Immature natural killer cell (primary cell): ENCODE measurements around the gene CYP21A2. TPM values are rescaled to one million over a fixed set of nuclear protein-coding genes. Genes with fewer than 3 reads are reported as not detected.
"Not testable (repeated sequence)": the region's sequence is repeated elsewhere in the genome, so short reads cannot be mapped to it uniquely, and the experiment has no call there.

Experiments
- DNase-seq, 3 donors: peaks; one replicate each; pipeline ENCODE4 v3.0.0; 2022; ENCODE audit warnings: mixed read lengths in 1 of 3
- H3K27ac Mint-ChIP-seq, 6 donors: one replicate each; pipeline ENCODE4 v1.8.0; 2020; ENCODE audit warnings: mixed read lengths in 6 of 6, mild to moderate bottlenecking in 5 of 6, inconsistent platforms in 4 of 6, moderate library complexity in 3 of 6
- H3K27me3 Mint-ChIP-seq, 3 donors: one replicate each; pipeline ENCODE4 v1.8.0; 2020 to 2021; ENCODE audit warnings: low read depth in 3 of 3, mild to moderate bottlenecking in 3 of 3, mixed read lengths in 3 of 3, moderate library complexity in 3 of 3, inconsistent platforms in 1 of 3
- H3K36me3 Mint-ChIP-seq, 3 donors: one replicate each; pipeline ENCODE4 v1.8.0; 2020; ENCODE audit warnings: mixed read lengths in 3 of 3, inconsistent platforms in 2 of 3, mild to moderate bottlenecking in 2 of 3
- H3K4me1 Mint-ChIP-seq, 2 donors: one replicate each; pipeline ENCODE4 v1.8.0; 2020; ENCODE audit warnings: inconsistent platforms in 2 of 2, mild to moderate bottlenecking in 2 of 2, mixed read lengths in 2 of 2, moderate library complexity in 1 of 2
- H3K4me3 Mint-ChIP-seq, 5 donors: one replicate each; pipeline ENCODE4 v1.8.0; 2020; ENCODE audit warnings: mild to moderate bottlenecking in 5 of 5, mixed read lengths in 5 of 5, inconsistent platforms in 3 of 5, moderate library complexity in 3 of 5
- H3K9me3 Mint-ChIP-seq, 6 donors: one replicate each; pipeline ENCODE4 v1.8.0; 2020; ENCODE audit warnings: mild to moderate bottlenecking in 6 of 6, mixed read lengths in 6 of 6, inconsistent platforms in 4 of 6, moderate library complexity in 3 of 6
- polyA plus RNA-seq, 3 donors: library from polyadenylated mRNA; unstranded; fragments of 300-500 nt; fragmentation: Illumina TruSeq; gene quantifications; one replicate each; pipeline ENCODE4 v1.2.3, GENCODE V29; 2021

Gene CYP21A2
- polyA plus RNA-seq, 3 donors from 2014 or later: 0.10 TPM; not detected in 2

GRCh38 chr6:32010856-32011530 lies 27.2 kb upstream of the CYP21A2 start:
- H3K4me1 Mint-ChIP-seq, H3K36me3 Mint-ChIP-seq, H3K9me3 Mint-ChIP-seq, H3K27me3 Mint-ChIP-seq, DNase-seq, H3K4me3 Mint-ChIP-seq, H3K27ac Mint-ChIP-seq: not testable (repeated sequence)

- not testable (repeated sequence) for H3K36me3 Mint-ChIP-seq, H3K27ac Mint-ChIP-seq, DNase-seq, H3K9me3 Mint-ChIP-seq, H3K4me1 Mint-ChIP-seq, H3K27me3 Mint-ChIP-seq, H3K4me3 Mint-ChIP-seq
Observed at GRCh38 chr6:32012941-32013617, 25.1 kb upstream of the CYP21A2 start.

- H3K4me1 Mint-ChIP-seq, DNase-seq, H3K9me3 Mint-ChIP-seq, H3K27me3 Mint-ChIP-seq, H3K4me3 Mint-ChIP-seq, H3K36me3 Mint-ChIP-seq, H3K27ac Mint-ChIP-seq: not testable (repeated sequence)
Observed at GRCh38 chr6:32013738-32014137, 24.5 kb upstream of the CYP21A2 start.

- H3K9me3 Mint-ChIP-seq, DNase-seq, H3K27me3 Mint-ChIP-seq, H3K36me3 Mint-ChIP-seq, H3K4me3 Mint-ChIP-seq, H3K27ac Mint-ChIP-seq, H3K4me1 Mint-ChIP-seq: not testable (repeated sequence)
Observed at GRCh38 chr6:32014547-32014946, 23.7 kb upstream of the CYP21A2 start, which contains the start of gene C4B. Gene C4B (plus strand): TSS chr6:32014795. CDS start chr6:32014846, 51 bp downstream.

GRCh38 chr6:32022100-32022499 lies 16.1 kb upstream of the CYP21A2 start:
- H3K9me3 Mint-ChIP-seq, H3K4me1 Mint-ChIP-seq, H3K4me3 Mint-ChIP-seq, H3K27ac Mint-ChIP-seq, DNase-seq, H3K27me3 Mint-ChIP-seq, H3K36me3 Mint-ChIP-seq: not testable (repeated sequence)

GRCh38 chr6:32028631-32029030 lies 9.6 kb upstream of the CYP21A2 start:
- H3K27ac Mint-ChIP-seq, H3K4me3 Mint-ChIP-seq, H3K36me3 Mint-ChIP-seq, DNase-seq, H3K27me3 Mint-ChIP-seq, H3K4me1 Mint-ChIP-seq, H3K9me3 Mint-ChIP-seq: not testable (repeated sequence)

- H3K36me3 Mint-ChIP-seq, H3K4me3 Mint-ChIP-seq, H3K27ac Mint-ChIP-seq, H3K27me3 Mint-ChIP-seq, H3K9me3 Mint-ChIP-seq, H3K4me1 Mint-ChIP-seq, DNase-seq: not testable (repeated sequence)
Observed at GRCh38 chr6:32029553-32029952, 8.7 kb upstream of the CYP21A2 start.

GRCh38 chr6:32035283-32036013 lies 2.8 kb upstream of the CYP21A2 start:
- DNase-seq, H3K9me3 Mint-ChIP-seq, H3K4me3 Mint-ChIP-seq, H3K27me3 Mint-ChIP-seq, H3K27ac Mint-ChIP-seq, H3K4me1 Mint-ChIP-seq, H3K36me3 Mint-ChIP-seq: not testable (repeated sequence)

GRCh38 chr6:32037136-32037535 lies 1.1 kb upstream of the CYP21A2 start:
- not testable (repeated sequence) for H3K27me3 Mint-ChIP-seq, H3K4me3 Mint-ChIP-seq, H3K36me3 Mint-ChIP-seq, H3K4me1 Mint-ChIP-seq, DNase-seq, H3K9me3 Mint-ChIP-seq
- H3K27ac Mint-ChIP-seq: peak overlapping the region in 1 of 6 donors; percentile 42

- H3K27ac Mint-ChIP-seq, DNase-seq, H3K36me3 Mint-ChIP-seq, H3K27me3 Mint-ChIP-seq, H3K4me1 Mint-ChIP-seq, H3K4me3 Mint-ChIP-seq, H3K9me3 Mint-ChIP-seq: not testable (repeated sequence)
Observed at GRCh38 chr6:32038878-32039277, 663 bp downstream of the CYP21A2 start.

- not testable (repeated sequence) for H3K27me3 Mint-ChIP-seq, H3K4me3 Mint-ChIP-seq, H3K4me1 Mint-ChIP-seq, H3K36me3 Mint-ChIP-seq, DNase-seq, H3K9me3 Mint-ChIP-seq, H3K27ac Mint-ChIP-seq
Observed at GRCh38 chr6:32039321-32040274, 1.4 kb downstream of the CYP21A2 start.

- H3K4me1 Mint-ChIP-seq, H3K27ac Mint-ChIP-seq, H3K4me3 Mint-ChIP-seq, DNase-seq, H3K36me3 Mint-ChIP-seq, H3K9me3 Mint-ChIP-seq, H3K27me3 Mint-ChIP-seq: not testable (repeated sequence)
Observed at GRCh38 chr6:32040299-32041049, 2.3 kb downstream of the CYP21A2 start.

- H3K4me1 Mint-ChIP-seq, H3K36me3 Mint-ChIP-seq, DNase-seq, H3K27ac Mint-ChIP-seq, H3K9me3 Mint-ChIP-seq, H3K27me3 Mint-ChIP-seq, H3K4me3 Mint-ChIP-seq: not testable (repeated sequence)
Observed at GRCh38 chr6:32041050-32041321, 2.8 kb downstream of the CYP21A2 start.
